ENCODE results near the gene BANP.
"Not testable (repeated sequence)": the region's sequence is repeated elsewhere in the genome, so short reads cannot be mapped to it uniquely, and the experiment has no call there.

BANP gene

DNA sequence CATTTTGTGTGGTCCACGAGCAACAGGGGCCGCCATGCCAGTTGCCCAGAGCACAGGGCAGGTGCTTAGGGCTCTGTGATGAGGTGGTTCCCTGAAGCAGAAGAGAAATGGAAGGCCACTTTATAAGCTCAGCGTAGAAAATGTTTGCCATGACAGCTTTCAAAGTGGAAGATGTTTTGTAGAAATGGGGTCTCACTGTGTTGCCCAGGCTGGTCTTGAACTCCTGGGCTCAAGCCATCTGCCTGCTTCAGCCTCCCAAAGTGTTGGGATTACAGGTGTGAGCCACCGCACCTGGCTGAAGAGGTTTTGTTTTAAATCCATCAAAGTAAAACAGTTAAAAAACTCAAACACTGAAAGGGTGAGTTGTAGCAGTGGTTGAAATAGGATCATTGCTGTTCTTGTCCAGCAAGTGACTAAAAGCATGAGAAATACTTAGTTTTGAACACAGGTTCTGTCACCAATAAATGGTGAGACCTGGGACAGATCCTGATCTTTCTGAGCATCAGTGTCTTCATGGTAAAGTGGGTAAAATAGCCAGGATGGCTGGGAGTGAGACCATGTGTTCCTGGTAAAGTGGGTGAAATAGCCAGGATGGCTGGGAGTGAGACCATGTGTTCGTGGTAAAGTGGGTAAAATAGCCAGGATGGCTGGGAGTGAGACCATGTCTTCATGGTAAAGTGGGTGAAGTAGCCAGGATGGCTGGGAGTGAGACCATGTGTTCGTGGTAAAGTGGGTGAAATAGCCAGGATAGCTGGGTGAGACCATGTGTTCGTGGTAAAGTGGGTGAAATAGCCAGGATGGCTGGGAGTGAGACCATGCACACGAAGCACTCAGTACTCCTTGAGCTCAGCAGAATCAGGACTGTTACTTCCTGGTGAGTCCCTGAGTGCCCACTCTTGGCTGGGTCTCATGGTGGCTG, 46.0 kb downstream of the BANP start:
- H3K9me3 ChIP-seq (ENCODE audit: control insufficient read depth, insufficient read depth, low read length), result no peaks in the 10 kb centered on the region
- no CpG with 5 or more reads among the region's 8 CpGs for WGBS (ENCODE audit: insufficient coverage, insufficient read length)
- H3K4me1 ChIP-seq (ENCODE audit: control insufficient read depth, insufficient read depth, low read length), result no peaks in the 10 kb centered on the region
- no peak for DNase-seq (ENCODE audit: low read depth, low spot score)
- H3K27ac ChIP-seq (ENCODE audit: low read length), result no peak overlapping the region
- H3K4me3 ChIP-seq (ENCODE audit: low read length), result no peak overlapping the region
- H3K36me3 ChIP-seq (ENCODE audit: control insufficient read depth, insufficient read depth, low read length), result no peaks in the 10 kb centered on the region; the same call in 1 of the 2 replicates
- H3K27me3 ChIP-seq (ENCODE audit: control insufficient read depth, insufficient read depth, low read length), result no peaks in the 10 kb centered on the region

DNA sequence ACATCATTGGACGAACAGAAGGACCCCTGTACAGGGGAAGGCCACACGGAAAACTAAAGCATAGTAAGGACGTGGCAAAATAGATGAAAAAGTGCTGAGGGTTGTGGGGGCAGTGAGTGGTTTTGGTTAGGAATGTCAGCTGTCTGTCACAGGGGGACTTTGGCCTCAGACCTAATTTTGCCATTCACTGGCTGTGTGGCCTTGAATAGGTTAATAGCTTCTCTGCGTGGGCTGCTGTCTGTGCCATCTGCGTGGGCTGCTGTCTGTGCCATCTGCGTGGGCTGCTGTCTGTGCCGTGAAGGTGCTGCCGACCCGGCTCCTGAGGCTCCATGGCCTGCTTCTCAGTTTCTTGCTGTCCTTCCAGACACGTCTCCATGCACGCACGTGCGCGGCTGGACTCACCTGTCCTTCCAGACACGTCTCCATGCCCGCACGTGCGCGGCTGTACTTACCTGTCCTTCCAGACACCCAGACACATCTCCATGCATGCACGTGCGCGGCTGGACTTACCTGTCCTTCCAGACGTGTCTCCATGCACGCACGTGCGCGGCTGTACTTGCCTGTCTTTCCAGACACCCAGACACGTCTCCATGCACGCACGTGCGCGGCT, 47.1 kb downstream of the BANP start:
- not testable (repeated sequence) for DNase-seq (ENCODE audit: low read depth, low spot score); H3K27me3 ChIP-seq (ENCODE audit: control insufficient read depth, insufficient read depth, low read length); H3K4me1 ChIP-seq (ENCODE audit: control insufficient read depth, insufficient read depth, low read length); H3K36me3 ChIP-seq (ENCODE audit: control insufficient read depth, insufficient read depth, low read length); H3K4me3 ChIP-seq (ENCODE audit: low read length); H3K27ac ChIP-seq (ENCODE audit: low read length); H3K9me3 ChIP-seq (ENCODE audit: control insufficient read depth, insufficient read depth, low read length)
- WGBS (ENCODE audit: insufficient coverage, insufficient read length), result no CpG with 5 or more reads among the region's 32 CpGs

DNA sequence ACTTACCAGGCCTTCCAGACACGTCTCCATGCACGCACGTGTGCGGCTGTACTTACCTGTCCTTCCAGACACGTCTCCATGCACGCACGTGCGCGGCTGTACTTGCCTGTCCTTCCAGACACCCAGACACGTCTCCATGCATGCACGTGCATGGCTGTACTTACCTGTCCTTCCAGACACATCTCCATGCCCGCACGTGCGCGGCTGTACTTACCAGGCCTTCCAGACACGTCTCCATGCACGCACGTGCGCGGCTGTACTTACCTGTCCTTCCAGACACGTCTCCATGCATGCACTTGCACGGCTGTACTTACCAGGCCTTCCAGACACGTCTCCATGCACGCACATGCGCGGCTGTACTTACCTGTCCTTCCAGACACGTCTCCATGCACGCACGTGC, 47.8 kb downstream of the BANP start:
- H3K27me3 ChIP-seq (ENCODE audit: control insufficient read depth, insufficient read depth, low read length); H3K36me3 ChIP-seq (ENCODE audit: control insufficient read depth, insufficient read depth, low read length); H3K27ac ChIP-seq (ENCODE audit: low read length); H3K9me3 ChIP-seq (ENCODE audit: control insufficient read depth, insufficient read depth, low read length); H3K4me1 ChIP-seq (ENCODE audit: control insufficient read depth, insufficient read depth, low read length); DNase-seq (ENCODE audit: low read depth, low spot score); H3K4me3 ChIP-seq (ENCODE audit: low read length): not testable (repeated sequence)
- no CpG with 5 or more reads among the region's 29 CpGs for WGBS (ENCODE audit: insufficient coverage, insufficient read length)

DNA sequence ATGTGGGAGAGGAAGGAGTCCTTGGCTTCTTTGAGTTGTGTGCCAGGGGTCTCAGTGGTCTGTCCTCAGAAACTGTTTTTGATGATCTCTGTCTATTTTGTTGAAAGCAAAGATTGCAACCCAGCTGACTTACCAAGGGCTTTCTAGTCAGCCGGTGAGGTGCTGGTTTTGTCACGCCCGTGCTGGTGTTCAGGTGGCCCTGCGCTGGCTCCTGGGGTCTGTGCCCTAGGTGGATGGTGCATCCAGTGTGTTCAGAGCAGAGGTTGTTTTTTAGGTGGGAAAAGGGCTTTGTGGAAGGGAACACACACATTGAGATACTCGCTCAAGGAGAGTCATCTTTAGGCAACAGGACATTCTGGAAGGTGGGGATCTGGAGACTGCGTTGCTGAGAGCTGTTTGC, 51.0 kb downstream of the BANP start:
- Histone ChIP-seq H3K36me3 (ENCODE audit: control insufficient read depth, insufficient read depth, low read length) (peaks cover 7% of the 10 kb centered on the region; the same call in 1 of the 2 replicates), H3K27ac (ENCODE audit: low read length) (no peak overlapping the region), H3K27me3 (ENCODE audit: control insufficient read depth, insufficient read depth, low read length) (no peaks in the 10 kb centered on the region), H3K4me3 (ENCODE audit: low read length) (no peak overlapping the region), H3K9me3 (ENCODE audit: control insufficient read depth, insufficient read depth, low read length) (no peaks in the 10 kb centered on the region), H3K4me1 (ENCODE audit: control insufficient read depth, insufficient read depth, low read length) (no peaks in the 10 kb centered on the region)
- WGBS (ENCODE audit: insufficient coverage, insufficient read length), result no CpG with 5 or more reads among the region's 6 CpGs
- no peak for DNase-seq (ENCODE audit: low read depth, low spot score)

DNA sequence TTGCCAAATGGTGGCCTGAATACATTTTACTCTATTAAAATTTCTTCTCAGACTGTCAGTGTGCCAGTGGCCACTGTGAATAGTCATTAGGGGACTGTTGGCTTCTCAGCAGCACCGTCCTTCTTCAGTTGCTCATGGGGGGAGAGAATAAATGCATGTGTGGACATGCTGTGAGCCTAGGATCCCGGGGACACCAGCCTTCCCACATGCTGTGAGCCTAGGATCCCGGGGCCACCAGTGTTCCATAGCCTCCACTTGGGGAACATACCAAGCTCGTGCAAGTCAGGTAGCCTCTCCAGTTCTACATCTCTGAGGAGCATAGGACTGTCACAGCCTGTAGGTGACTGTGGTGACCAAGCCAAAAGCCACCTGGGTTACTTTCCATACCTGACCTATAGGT, 51.5 kb downstream of the BANP start:
- no peak for DNase-seq (ENCODE audit: low read depth, low spot score)
- Histone ChIP-seq H3K4me3 (ENCODE audit: low read length) (no peak overlapping the region), H3K4me1 (ENCODE audit: control insufficient read depth, insufficient read depth, low read length) (no peaks in the 10 kb centered on the region), H3K9me3 (ENCODE audit: control insufficient read depth, insufficient read depth, low read length) (no peaks in the 10 kb centered on the region), H3K27ac (ENCODE audit: low read length) (no peak overlapping the region), H3K27me3 (ENCODE audit: control insufficient read depth, insufficient read depth, low read length) (no peaks in the 10 kb centered on the region), H3K36me3 (ENCODE audit: control insufficient read depth, insufficient read depth, low read length) (peaks cover 8% of the 10 kb centered on the region; the same call in 1 of the 2 replicates)
- no CpG with 5 or more reads among the region's 4 CpGs for WGBS (ENCODE audit: insufficient coverage, insufficient read length)

DNA sequence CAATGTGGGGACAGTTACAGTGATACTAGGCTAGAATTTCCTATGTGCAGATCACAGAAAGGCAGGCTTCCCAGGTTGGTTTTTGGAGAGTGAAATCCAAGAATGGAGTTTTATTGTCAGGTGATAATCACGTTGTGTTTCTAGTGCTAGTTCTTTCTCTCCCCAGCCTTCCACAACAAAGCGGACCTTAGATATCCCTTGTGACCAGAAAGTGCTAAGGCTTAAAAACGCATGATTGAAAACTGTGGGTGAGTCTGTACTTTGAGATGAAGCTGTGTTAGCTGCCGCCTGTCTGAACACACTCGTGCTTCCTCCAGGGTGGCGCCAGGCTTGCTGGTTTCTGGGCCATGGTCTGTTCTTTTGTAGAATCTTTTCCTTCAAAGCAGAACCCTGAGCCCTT, 52.1 kb downstream of the BANP start:
- H3K36me3 ChIP-seq (ENCODE audit: control insufficient read depth, insufficient read depth, low read length), result peaks cover 8% of the 10 kb centered on the region; the same call in 1 of the 2 replicates
- WGBS (ENCODE audit: insufficient coverage, insufficient read length), result no CpG with 5 or more reads among the region's 6 CpGs

DNA sequence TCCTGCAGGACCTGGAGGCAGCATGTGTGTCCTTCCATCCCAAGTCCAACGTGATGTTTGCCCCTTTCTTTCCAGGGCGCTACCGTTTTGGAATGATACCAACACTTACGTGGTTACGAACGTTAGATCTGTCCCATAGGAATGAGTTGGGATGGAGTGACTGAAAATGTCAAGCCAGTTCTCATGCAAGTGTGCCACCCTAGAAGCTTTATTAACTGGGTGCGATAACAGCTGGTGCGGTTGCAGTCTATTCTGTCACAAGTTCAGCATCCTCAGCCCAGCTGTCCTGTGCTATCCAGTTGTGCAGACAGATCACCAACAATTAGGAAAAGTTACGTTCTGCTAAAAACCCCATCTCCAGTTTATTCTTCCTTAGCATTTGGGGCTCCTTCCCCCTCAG, 52.5 kb downstream of the BANP start:
- H3K27me3 ChIP-seq (ENCODE audit: control insufficient read depth, insufficient read depth, low read length), result no peaks in the 10 kb centered on the region
- no peaks in the 10 kb centered on the region for H3K4me1 ChIP-seq (ENCODE audit: control insufficient read depth, insufficient read depth, low read length)
- H3K27ac ChIP-seq (ENCODE audit: low read length), result no peak overlapping the region
- no CpG with 5 or more reads among the region's 9 CpGs for WGBS (ENCODE audit: insufficient coverage, insufficient read length)
- H3K9me3 ChIP-seq (ENCODE audit: control insufficient read depth, insufficient read depth, low read length), result no peaks in the 10 kb centered on the region
- DNase-seq (ENCODE audit: low read depth, low spot score), result no peak
- no peak overlapping the region for H3K4me3 ChIP-seq (ENCODE audit: low read length)
- H3K36me3 ChIP-seq (ENCODE audit: control insufficient read depth, insufficient read depth, low read length), result peaks cover 8% of the 10 kb centered on the region; the same call in 1 of the 2 replicates

More for the DNA sequence above, 52.1 kb downstream of the BANP start:
- H3K27me3 ChIP-seq (ENCODE audit: control insufficient read depth, insufficient read depth, low read length), result no peaks in the 10 kb centered on the region
- H3K9me3 ChIP-seq (ENCODE audit: control insufficient read depth, insufficient read depth, low read length), result no peaks in the 10 kb centered on the region
- no peak overlapping the region for H3K27ac ChIP-seq (ENCODE audit: low read length)
- no peak for DNase-seq (ENCODE audit: low read depth, low spot score)
- no peaks in the 10 kb centered on the region for H3K4me1 ChIP-seq (ENCODE audit: control insufficient read depth, insufficient read depth, low read length)
- no peak overlapping the region for H3K4me3 ChIP-seq (ENCODE audit: low read length)

DNA sequence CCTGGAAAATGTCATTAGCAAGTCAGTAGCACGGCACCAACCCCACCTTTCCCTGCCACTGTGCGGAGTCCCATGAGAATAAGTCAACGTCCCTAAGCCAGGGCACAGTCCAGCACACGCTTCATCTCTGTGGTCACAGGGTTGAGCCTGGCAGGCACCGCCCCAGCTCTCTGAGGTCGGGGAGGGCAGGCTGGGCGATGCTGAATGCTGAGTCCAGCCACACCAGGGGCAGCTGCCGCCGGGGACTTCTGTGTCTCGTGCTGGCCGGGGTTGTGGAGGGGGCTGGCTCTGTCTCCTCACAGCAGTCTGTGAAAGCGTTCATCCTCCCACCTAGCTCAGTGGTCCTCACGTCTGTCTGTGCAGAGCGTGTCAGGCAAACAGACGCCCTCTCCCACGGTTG, 53.2 kb downstream of the BANP start:
- Histone ChIP-seq H3K36me3 (ENCODE audit: control insufficient read depth, insufficient read depth, low read length) (peaks cover 8% of the 10 kb centered on the region; the same call in 1 of the 2 replicates), H3K27ac (ENCODE audit: low read length) (no peak overlapping the region), H3K4me1 (ENCODE audit: control insufficient read depth, insufficient read depth, low read length) (no peaks in the 10 kb centered on the region), H3K4me3 (ENCODE audit: low read length) (no peak overlapping the region), H3K9me3 (ENCODE audit: control insufficient read depth, insufficient read depth, low read length) (no peaks in the 10 kb centered on the region), H3K27me3 (ENCODE audit: control insufficient read depth, insufficient read depth, low read length) (no peaks in the 10 kb centered on the region)
- no peak for DNase-seq (ENCODE audit: low read depth, low spot score)
- WGBS (ENCODE audit: insufficient coverage, insufficient read length), result no CpG with 5 or more reads among the region's 16 CpGs

DNA sequence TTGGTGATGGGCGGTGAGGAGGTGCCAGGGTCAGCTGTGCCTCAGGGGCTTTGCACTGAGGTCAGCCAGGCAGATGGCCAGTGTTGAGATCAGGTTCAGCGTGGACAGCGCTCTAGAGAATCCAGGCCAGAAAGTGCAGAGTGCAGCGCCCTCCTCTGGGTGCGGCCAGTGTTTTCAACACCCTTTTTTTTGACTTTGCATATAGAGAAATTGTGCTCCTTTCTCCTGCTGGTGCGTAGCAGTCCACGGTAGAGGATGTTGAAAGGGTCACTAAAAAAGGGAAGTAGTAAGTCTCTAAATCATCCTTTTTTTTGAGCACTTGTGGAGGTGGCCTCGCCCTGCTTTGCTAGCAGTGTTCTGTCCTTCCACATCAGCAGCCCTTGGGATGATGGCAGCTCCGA, 53.9 kb downstream of the BANP start:
- Histone ChIP-seq H3K4me3 (ENCODE audit: low read length) (no peak overlapping the region), H3K36me3 (ENCODE audit: control insufficient read depth, insufficient read depth, low read length) (peaks cover 8% of the 10 kb centered on the region; the same call in 1 of the 2 replicates), H3K9me3 (ENCODE audit: control insufficient read depth, insufficient read depth, low read length) (no peaks in the 10 kb centered on the region), H3K27ac (ENCODE audit: low read length) (no peak overlapping the region), H3K27me3 (ENCODE audit: control insufficient read depth, insufficient read depth, low read length) (no peaks in the 10 kb centered on the region), H3K4me1 (ENCODE audit: control insufficient read depth, insufficient read depth, low read length) (no peaks in the 10 kb centered on the region)
- DNase-seq (ENCODE audit: low read depth, low spot score), result no peak
- WGBS (ENCODE audit: insufficient coverage, insufficient read length), result no CpG with 5 or more reads among the region's 9 CpGs

DNA sequence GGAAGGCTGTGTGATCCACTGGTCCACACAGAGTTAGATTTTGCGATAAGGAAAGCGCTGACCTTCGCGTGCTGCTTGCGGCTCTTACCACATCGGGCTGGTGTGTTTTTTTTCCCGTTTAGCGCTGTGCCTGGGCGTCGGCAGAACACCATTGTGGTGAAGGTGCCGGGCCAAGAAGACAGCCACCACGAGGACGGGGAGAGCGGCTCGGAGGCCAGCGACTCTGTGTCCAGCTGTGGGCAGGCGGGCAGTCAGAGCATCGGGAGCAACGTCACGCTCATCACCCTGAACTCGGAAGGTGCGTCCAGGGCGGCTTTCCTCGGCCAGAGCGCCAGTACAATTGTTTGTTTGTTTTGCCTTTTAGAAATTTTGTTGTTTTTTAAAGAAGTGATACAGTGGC, 54.7 kb downstream of the BANP start:
- DNase-seq (ENCODE audit: low read depth, low spot score), result no peak
- Histone ChIP-seq H3K9me3 (ENCODE audit: control insufficient read depth, insufficient read depth, low read length) (no peaks in the 10 kb centered on the region), H3K27ac (ENCODE audit: low read length) (no peak overlapping the region), H3K4me3 (ENCODE audit: low read length) (no peak overlapping the region), H3K36me3 (ENCODE audit: control insufficient read depth, insufficient read depth, low read length) (peaks cover 14% of the 10 kb centered on the region), H3K27me3 (ENCODE audit: control insufficient read depth, insufficient read depth, low read length) (no peaks in the 10 kb centered on the region), H3K4me1 (ENCODE audit: control insufficient read depth, insufficient read depth, low read length) (peaks cover 2% of the 10 kb centered on the region)
- WGBS (ENCODE audit: insufficient coverage, insufficient read length), result no CpG with 5 or more reads among the region's 25 CpGs

Data from iPS DF 6.9 (cell line).